ENCODE data around the gene C6orf120. TPM values are rescaled to one million over a fixed set of nuclear protein-coding genes. Genes with fewer than 3 reads are reported as not detected.

The C6orf120 gene
- 10 to 100 TPM; 20.8 to 28.8 (median 25.6) TPM for total RNA-seq

- DNase-seq (ENCODE audit: low spot score in 2 of 2): peak; percentile 95 to 99
- TF ChIP-seq CTCF (IDR thresholded peaks at IDR 0.05): no peak
- peak in 1 of 2 donors; percentile 83 for TF ChIP-seq POLR2A (IDR thresholded peaks at IDR 0.05)
- peak within 1 kb of the TSS; percentile 94 for H3K4me3 ChIP-seq (ENCODE audit: low read depth, poor library complexity, severe bottlenecking)
- WGBS, 2 donors: 0% methylated on average over 10 to 32 of the region's 92 CpGs
- intact Hi-C loops (cut with DNase I; ENCODE audit: low total_unique reads): no loop called here
Measured at GRCh38 chr6:169701954-169702839, at the start of gene C6orf120, which contains the start of gene WDR27. Gene C6orf120, plus strand, starts transcription at chr6:169702126. Its CDS starts 334 bp downstream, at chr6:169702460. Gene WDR27, minus strand, starts transcription at chr6:169702029. Its CDS starts 13,024 bp downstream, at chr6:169689005.

- H3K4me3 ChIP-seq (ENCODE audit: low read depth, poor library complexity, severe bottlenecking): no peak overlapping the region
- no peak for DNase-seq (ENCODE audit: low spot score in 2 of 2)
- intact Hi-C loops (cut with DNase I; ENCODE audit: low total_unique reads): no loop called here
- 94 to 95% methylated on average over 11 of the region's 11 CpGs for WGBS, 2 donors
- TF ChIP-seq POLR2A (IDR thresholded peaks at IDR 0.05) (no peak), CTCF (IDR thresholded peaks at IDR 0.05) (no peak)
Measured at GRCh38 chr6:169652896-169653295, 49.0 kb upstream of the C6orf120 start.

GRCh38 chr6:169653691-169654090 is 48.2 kb upstream of the C6orf120 start:
- no peak for DNase-seq (ENCODE audit: low spot score in 2 of 2)
- 65 to 87% methylated on average over 6 of the region's 6 CpGs for WGBS, 2 donors
- no peak overlapping the region for H3K4me3 ChIP-seq (ENCODE audit: low read depth, poor library complexity, severe bottlenecking)
- TF ChIP-seq CTCF (IDR thresholded peaks at IDR 0.05): no peak
- TF ChIP-seq POLR2A (IDR thresholded peaks at IDR 0.05): no peak
- intact Hi-C loops (cut with DNase I; ENCODE audit: low total_unique reads): no loop called here

- intact Hi-C loops (cut with DNase I; ENCODE audit: low total_unique reads): no loop called here
Measured at GRCh38 chr6:169654598-169655391, 47.1 kb upstream of the C6orf120 start.

More at GRCh38 chr6:169654598-169655391, 47.1 kb upstream of the C6orf120 start:
- peak overlapping the region; percentile 29 for H3K4me3 ChIP-seq (ENCODE audit: low read depth, poor library complexity, severe bottlenecking)
- 60 to 66% methylated on average over 42 to 46 of the region's 46 CpGs for WGBS, 2 donors
- TF ChIP-seq POLR2A (IDR thresholded peaks at IDR 0.05) (no peak), CTCF (IDR thresholded peaks at IDR 0.05) (no peak)
- DNase-seq (ENCODE audit: low spot score in 2 of 2): peak; percentile 68 to 94

Data from lower leg skin (tissue), 4 donors.